Omental fat pad (tissue), 4 donors: Measurements from ENCODE around the gene SGK1. TPM values are rescaled to one million over a fixed set of nuclear protein-coding genes. Genes with fewer than 3 reads are reported as not detected.

Experiments used
- ATAC-seq: fragments of 150-250 bp; one replicate; pipeline ENCODE4 v1.9.1; 2016; ENCODE audit warnings: mild to moderate bottlenecking, moderate library complexity; ENCODE audit not compliant: low FRiP score
- DNase-seq: peaks from one replicate; pipeline ENCODE4 v3.0.0-alpha.2; 2019; ENCODE audit warnings: low spot score
- CTCF ChIP-seq, 3 donors: fragments of 450-650 bp; IDR thresholded peaks; one replicate each; pipeline ENCODE4 v1.5.1; 2016 to 2017; ENCODE audit warnings: antibody characterized with exemption in 3 of 3, mild to moderate bottlenecking in 3 of 3, moderate library complexity in 2 of 3
- total RNA-seq, 4 donors: library from RNA; depleted of rRNA; stranded (reverse); fragments of >200 nt; gene quantifications; one replicate each; pipeline ENCODE4 v1.1.0, GENCODE V29; 2016

SGK1 gene
- total RNA-seq: 1,000 to 10,000 TPM in 1 of 4 donors, 100 to 1,000 TPM in 3; 355 to 1,386 (median 540) TPM

GRCh38 chr6:134317471-134318131, at the start of gene SGK1:
Gene SGK1, minus strand, starts transcription at chr6:134318112. Its CDS starts 652 bp downstream, at chr6:134317460.
- ATAC-seq: peak; percentile 92
- no peak for DNase-seq
- TF ChIP-seq CTCF (IDR thresholded peaks at IDR 0.05): no peak

GRCh38 chr6:134363323-134364039, 45.6 kb upstream of the SGK1 start:
- no peak for TF ChIP-seq CTCF (IDR thresholded peaks at IDR 0.05)
- ATAC-seq: no peak
- DNase-seq: no peak

GRCh38 chr6:134361011-134361410, 43.1 kb upstream of the SGK1 start:
- no peak for TF ChIP-seq CTCF (IDR thresholded peaks at IDR 0.05)
- ATAC-seq (no peak), DNase-seq (no peak)

GRCh38 chr6:134359302-134359701, 41.4 kb upstream of the SGK1 start:
- ATAC-seq (peak; percentile 33), DNase-seq (no peak)
- TF ChIP-seq CTCF (IDR thresholded peaks at IDR 0.05): no peak

- no peak for DNase-seq
- TF ChIP-seq CTCF (IDR thresholded peaks at IDR 0.05): no peak
- peak; percentile 89 for ATAC-seq
Observed at GRCh38 chr6:134358320-134358719, 40.4 kb upstream of the SGK1 start.

GRCh38 chr6:134357022-134357487, 39.1 kb upstream of the SGK1 start:
- no peak for ATAC-seq

More at GRCh38 chr6:134357022-134357487, 39.1 kb upstream of the SGK1 start:
- no peak for DNase-seq
- TF ChIP-seq CTCF (IDR thresholded peaks at IDR 0.05): no peak
